Fibroblast of the conjunctiva (primary cell): ENCODE results near the gene PACSIN2.

Experiments
- DNase-seq: peaks from one replicate; pipeline ENCODE4 v3.0.0-alpha.2; 2010; ENCODE audit warnings: low read depth

PACSIN2 gene

GRCh38 chr22:42856865-42857704, 157.9 kb downstream of the PACSIN2 start, which contains the start of gene ARFGAP3:
TSS of gene ARFGAP3 (minus strand) at chr22:42857273. CDS start at chr22:42857182, 91 bp downstream.
- DNase-seq, result peak; percentile 85

GRCh38 chr22:42856179-42856864, 158.6 kb downstream of the PACSIN2 start:
- DNase-seq, result no peak

GRCh38 chr22:42855721-42856120, 159.2 kb downstream of the PACSIN2 start:
- DNase-seq, result no peak

- no peak for DNase-seq
Observed at GRCh38 chr22:42855211-42855610, 159.7 kb downstream of the PACSIN2 start.

- no peak for DNase-seq
Observed at GRCh38 chr22:42848941-42849550, 165.9 kb downstream of the PACSIN2 start.

- no peak for DNase-seq
Observed at GRCh38 chr22:42847110-42847509, 167.8 kb downstream of the PACSIN2 start.

GRCh38 chr22:42844756-42845155, 170.2 kb downstream of the PACSIN2 start:
- no peak for DNase-seq

- DNase-seq, result no peak
Observed at GRCh38 chr22:42842658-42843370, 172.1 kb downstream of the PACSIN2 start.

- DNase-seq, result no peak
Observed at GRCh38 chr22:42841444-42841843, 173.5 kb downstream of the PACSIN2 start.

GRCh38 chr22:42837556-42837955, 177.4 kb downstream of the PACSIN2 start:
- DNase-seq, result no peak

- DNase-seq, result no peak
Observed at GRCh38 chr22:42836026-42836425, 178.9 kb downstream of the PACSIN2 start.

- DNase-seq, result no peak
Observed at GRCh38 chr22:42834177-42834949, 180.6 kb downstream of the PACSIN2 start.

- no peak for DNase-seq
Observed at GRCh38 chr22:42833104-42833503, 181.8 kb downstream of the PACSIN2 start.

GRCh38 chr22:42831712-42832111, 183.2 kb downstream of the PACSIN2 start:
- no peak for DNase-seq

- no peak for DNase-seq
Observed at GRCh38 chr22:42830161-42830560, 184.8 kb downstream of the PACSIN2 start.

GRCh38 chr22:42829302-42829701, 185.6 kb downstream of the PACSIN2 start:
- DNase-seq, result no peak

- DNase-seq, result no peak
Observed at GRCh38 chr22:42825796-42826195, 189.2 kb downstream of the PACSIN2 start.

- no peak for DNase-seq
Observed at GRCh38 chr22:42821386-42821785, 193.6 kb downstream of the PACSIN2 start.

GRCh38 chr22:42820045-42820763, 194.7 kb downstream of the PACSIN2 start:
- peak; percentile 56 for DNase-seq
